Amygdala (tissue), 56 donors: ENCODE measurements around the gene DECR2.
"Not testable (repeated sequence)": the region's sequence is repeated elsewhere in the genome, so short reads cannot be mapped to it uniquely, and the experiment has no call there.

Source experiments
- DNase-seq, 56 donors: peaks; one replicate each; lab custom pipeline; 2025; lab: John Stamatoyannopoulos, UW

Gene DECR2

DNA sequence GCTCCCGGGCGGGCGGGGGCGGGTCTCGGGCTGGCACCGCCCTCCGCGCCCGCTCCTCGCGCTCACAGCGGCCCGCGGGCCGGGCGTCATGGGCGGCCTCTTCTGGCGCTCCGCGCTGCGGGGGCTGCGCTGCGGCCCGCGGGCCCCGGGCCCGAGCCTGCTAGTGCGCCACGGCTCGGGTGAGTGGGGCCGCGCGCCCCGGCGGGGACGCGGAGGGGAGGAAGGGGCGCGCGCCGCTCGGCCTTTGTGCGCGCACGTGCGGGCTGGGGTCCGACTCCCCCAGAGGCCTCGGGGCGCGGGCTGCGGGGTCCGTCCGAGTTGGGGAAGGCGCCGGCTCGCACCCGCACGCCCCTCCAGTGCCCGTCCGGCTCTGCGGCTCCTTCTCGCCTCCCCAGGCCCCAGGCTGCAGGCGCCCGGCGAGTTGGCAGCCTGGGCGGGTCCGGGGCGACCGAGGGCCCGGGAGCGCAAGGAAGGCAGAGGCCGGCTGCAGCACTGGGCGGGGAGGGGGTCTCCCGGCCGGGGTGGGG lies 4.5 kb upstream of the DECR2 start, which contains the start of gene NME4:
Gene NME4 (plus strand): TSS at position 65 of the 527 bp plus-strand sequence. CDS start 24 bp downstream, at position 89.
- DNase-seq: peak in 4 of 56 donors; percentile 16 to 48 (median 36)

DNA sequence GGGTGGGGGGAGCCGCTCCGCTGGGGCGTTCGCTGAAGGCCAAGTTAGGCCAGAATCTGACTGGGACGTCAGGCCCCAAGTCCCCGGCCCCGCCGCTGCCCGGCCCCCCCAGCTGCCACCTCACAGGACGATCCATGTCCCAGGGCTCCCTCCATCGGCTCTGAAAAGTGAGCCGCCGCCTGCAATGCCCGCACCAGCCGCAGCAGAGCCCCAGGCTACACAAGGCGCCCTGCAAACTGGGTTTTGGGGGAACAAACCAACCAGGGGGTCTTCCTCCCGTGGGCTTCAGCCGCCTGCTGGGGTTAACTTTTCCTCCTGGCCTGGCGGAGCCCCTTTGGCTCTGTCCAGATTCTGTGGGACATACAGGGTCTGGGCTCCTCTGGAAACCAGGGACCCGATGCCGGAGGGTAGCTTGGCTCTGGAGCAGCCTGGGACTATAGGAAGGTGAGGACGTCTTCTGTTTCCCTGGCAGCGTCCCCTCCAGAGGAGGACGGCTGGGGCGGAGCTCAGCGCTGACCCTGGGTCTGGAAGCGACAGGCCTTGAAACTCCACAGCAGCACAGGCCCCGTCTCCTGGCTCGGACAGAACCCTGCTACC lies 3.9 kb upstream of the DECR2 start:
- DNase-seq: peak in 40 of 56 donors; percentile 9 to 76 (median 44)

DNA sequence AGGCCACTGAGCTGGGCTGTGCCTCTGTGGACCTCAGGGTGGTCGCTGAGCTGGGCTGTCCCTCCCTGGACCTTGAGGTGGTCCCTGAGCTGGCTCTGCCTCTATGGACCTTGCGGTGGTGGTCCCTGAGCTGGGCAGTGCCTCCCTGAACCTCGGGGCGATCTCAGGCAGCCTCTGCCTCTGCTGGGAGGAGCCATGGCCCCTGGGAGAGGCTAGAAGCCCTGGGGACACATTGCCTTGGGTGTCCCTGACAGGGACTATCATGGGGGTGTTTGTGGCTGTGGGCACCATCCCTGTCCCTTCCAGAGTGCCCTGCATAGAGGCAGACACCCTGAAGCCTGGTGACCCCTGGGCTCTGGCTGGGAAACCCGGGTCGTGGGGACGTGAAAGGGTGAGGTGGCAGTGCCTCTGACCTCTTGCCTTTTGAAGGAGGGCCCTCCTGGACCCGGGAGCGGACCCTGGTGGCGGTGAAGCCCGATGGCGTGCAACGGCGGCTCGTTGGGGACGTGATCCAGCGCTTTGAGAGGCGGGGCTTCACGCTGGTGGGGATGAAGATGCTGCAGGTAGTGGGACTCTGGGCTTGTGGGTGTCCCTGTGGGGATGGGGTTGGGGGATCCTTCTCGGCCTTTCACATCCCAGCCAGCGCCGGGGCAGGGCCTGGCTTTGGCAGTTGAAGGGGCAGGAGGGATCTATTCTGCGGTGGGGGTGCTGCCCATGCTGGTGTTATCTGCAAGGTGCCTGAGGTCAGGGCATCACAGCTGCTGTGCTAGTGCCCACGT lies 2.9 kb upstream of the DECR2 start:
- no peak for DNase-seq

DNA sequence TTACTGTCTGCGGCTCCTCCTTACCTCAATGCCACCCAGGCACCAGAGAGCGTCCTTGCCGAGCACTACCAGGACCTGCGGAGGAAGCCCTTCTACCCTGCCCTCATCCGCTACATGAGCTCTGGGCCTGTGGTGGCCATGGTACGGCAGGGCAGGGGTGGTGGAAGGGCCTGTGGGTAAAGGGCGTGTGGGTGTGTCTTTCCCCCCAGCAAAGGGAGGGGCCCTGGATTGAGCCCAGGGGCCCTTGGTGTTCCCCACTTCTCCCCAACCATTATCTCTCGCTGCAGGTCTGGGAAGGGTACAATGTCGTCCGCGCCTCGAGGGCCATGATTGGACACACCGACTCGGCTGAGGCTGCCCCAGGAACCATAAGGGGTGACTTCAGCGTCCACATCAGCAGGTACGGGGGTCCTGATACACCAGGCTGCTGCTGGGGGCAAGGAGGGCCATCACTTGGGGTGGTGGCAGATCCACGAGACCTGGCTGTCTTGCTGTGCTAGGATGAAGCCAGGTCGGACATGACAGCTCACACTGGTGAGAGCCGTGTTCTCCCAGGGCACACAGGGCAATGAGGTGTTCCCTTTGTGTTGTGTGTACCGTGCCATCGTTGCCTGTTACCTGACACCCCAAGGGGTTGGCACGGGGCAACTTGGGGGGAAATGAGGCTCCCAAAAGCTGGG lies 2.2 kb upstream of the DECR2 start:
- no peak for DNase-seq

DNA sequence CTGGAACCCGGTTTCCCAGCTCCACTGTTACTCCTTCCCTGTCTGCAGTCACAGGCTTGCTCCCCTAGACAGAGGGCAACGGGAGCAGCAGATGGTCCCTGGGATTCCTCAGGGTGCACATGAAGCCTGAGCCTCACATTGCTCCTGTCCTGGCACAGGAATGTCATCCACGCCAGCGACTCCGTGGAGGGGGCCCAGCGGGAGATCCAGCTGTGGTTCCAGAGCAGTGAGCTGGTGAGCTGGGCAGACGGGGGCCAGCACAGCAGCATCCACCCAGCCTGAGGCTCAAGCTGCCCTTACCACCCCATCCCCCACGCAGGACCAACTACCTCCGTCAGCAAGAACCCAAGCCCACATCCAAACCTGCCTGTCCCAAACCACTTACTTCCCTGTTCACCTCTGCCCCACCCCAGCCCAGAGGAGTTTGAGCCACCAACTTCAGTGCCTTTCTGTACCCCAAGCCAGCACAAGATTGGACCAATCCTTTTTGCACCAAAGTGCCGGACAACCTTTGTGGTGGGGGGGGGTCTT lies 1.6 kb upstream of the DECR2 start:
- no peak for DNase-seq

DNA sequence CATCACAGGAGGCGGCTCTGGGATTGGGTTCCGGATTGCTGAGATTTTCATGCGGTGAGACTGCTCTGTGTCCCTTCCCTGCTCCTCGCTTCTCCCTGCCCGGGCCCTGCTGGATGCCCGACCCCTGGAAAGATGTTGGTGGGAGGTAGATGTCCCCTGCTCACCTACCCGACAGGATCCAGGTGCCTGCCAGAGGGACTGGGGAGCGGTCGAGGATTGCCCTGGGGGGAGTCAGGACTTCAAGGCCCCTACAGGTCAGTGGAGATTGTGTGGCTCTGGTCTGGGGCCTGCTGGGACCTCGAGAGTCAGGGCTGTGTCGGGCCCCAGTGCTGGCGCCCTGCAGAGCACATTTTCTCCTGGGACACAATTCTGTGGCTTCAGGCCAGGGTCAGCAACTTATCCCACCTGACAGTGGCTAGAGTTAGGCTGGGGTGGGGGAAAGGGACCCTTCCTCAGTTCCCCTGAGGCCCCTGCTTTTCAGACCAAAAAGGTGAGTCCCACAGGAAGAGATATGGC lies 3.3 kb downstream of the DECR2 start:
- DNase-seq: no peak

DNA sequence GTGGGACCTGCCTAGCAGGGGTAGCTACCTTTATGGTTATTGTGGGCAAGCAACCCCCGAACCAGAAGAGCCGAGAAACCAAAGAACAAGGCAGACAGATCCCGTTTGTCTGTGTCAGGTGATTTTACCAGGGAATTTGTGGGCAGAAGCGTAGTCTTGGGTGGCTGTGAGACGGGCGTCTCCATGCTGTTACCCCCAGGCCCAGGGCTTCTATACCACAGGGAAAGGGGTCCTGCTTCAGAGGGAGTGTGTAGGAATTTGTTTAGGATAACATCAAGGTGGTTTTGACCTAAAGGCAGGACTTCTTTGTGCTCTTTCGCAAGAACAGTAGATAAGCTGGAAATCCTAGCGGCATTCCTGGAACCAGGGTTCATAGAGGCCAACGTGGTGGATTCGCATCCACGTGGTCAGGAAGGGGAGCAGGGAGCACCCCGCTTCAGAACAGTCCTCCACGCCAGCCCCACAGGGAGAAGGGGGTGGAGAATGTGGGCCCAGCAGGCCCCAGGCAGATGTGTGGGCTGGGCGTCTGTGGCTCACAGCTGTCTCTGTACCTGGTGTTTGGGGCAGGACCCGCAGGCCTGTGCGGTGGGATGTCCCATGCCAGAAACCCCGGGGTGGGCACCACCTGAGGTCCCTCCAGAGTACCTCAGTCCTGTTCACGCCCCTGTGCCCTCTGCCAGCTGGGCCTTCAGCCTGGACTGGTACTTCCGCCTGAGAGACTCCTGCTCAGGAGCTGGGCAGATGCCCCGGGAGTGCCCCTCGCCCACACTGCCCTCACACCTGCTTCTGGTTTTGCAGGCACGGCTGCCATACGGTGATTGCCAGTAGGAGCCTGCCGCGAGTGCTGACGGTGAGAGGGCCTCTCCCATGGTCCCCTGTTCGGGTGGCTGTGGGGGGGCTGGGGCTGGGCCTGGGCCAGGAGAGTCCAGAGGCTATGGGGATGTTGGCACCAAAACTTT lies 4.1 kb downstream of the DECR2 start:
- no peak for DNase-seq

DNA sequence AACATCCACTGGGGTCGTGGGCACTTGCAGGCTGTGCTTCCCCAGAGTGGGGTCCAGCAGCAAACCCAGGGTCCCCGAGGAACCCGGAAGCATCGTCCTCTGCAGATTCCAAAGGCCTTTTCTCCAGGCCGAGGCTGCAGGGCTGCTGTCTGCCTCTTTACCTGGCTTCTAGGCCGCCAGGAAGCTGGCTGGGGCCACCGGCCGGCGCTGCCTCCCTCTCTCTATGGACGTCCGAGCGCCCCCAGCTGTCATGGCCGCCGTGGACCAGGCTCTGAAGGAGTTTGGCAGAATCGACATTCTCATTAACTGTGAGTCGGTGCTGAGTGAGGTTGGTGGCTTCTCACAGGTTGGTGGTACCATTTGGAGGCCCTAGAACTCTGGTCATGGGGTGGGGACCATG lies 5.6 kb downstream of the DECR2 start:
- DNase-seq: no peak

DNA sequence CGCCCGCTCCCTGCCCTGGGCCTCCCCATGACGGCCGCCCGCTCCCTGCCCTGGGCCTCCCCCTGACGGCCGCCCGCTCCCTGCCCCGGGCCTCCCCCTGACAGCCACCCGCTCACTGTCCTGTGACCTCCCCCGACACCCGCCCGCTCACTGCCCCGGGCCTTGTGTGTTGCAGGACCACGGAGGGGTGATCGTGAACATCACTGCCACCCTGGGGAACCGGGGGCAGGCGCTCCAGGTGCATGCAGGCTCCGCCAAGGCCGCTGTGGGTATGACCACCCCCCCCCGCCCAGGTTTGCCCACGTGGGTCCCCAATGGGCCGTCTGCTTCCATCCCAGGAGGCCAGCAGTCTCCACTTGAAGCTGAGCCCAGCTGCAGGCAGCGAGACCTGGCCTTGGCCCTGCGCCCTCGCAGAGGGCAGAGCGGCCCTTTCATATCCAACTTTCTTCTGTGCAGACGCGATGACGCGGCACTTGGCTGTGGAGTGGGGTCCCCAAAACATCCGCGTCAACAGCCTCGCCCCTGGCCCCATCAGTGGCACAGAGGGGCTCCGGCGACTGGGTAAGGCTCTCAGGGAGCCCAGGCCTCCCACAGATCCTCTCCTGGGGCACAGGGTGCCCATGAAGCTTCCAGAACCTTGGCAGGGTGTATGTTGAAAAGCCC lies 9.0 kb downstream of the DECR2 start:
- DNase-seq: no peak

DNA sequence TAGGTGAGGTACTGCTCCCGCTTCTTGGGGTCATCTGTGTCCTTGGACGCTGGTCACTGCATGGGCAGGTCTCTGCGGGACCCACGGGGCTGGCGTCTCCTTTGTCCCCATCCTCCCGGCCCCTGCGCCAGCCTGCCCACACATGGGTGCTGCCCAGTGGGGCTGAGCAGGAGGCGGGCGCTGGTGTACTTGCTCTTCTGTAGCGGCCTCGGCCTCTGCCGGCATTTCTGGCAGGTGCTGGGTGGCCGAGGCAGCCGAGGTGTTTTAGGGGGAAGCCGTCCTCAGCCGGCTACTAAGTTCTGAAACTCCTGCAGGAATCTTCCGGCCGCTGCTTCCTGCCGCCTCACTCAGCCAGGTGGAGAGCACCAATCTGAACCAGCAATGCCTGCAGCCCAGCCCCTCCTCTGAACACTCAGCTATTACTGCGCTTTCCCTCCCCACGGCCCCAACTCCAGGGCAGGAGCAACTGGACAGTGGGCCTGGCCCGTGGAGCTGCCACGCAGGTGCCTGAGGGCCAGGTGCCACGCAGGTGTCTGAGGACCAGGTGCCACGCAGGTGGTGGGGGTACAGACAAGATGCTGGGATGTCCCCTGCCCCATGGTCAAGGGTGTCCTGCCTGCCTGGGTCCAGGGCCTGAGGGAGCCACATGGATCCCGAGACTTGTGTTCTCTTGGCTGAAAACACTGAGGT lies 10.0 kb downstream of the DECR2 start:
- DNase-seq: no peak

DNA sequence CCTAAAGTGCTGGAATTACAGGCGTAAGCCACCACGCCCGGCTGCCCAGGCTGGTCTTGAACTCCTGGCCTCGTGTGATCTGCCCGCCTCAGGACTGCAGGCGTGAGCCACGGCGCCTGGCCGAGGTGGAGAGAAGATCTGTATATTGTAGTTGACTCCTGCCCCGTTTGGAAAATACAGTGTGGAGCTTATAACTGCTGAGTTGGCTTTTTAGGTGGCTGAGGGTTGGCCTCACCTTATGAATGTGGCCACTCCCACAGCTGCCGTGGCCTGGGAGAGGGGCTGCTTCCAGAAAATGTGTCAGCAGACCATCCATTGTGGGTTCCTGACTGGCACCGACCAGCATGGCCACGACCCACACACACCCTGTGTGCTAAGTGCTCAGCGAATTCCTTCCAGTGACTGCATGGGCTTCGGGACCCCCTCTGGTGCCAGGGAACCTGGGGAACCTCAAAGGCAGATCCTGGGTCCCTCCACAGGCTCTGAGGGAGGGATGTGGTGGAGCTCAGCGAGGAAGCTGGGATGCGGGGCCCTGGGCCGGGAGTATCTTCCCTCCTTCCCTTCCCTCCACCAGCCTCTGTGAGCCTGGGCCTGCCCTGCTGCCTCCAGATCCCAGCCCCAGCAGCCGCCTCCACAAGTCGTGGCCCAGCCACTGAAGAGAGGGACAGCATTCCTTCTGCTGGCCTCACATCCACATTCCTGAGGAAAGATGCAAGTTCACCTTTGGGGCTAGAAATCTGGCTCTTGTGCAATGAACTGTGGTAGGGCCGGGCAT lies 12.9 kb downstream of the DECR2 start:
- DNase-seq: no peak

DNA sequence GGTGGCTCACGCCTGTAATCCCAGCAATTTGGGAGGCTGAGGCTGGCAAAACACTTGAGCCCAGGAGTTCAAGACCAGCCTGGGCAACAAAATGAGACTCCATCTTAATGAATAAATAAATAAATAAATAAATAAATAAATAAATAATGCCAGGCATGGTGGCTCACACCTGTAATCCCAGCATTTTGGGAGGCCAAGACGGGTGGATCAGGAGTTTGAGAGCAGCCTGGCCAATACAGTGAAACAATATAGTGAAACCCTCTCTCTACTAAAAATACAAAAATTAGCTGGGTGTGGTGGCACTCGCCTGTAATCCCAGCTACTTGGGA lies 13.4 kb downstream of the DECR2 start:
- DNase-seq: not testable (repeated sequence)

DNA sequence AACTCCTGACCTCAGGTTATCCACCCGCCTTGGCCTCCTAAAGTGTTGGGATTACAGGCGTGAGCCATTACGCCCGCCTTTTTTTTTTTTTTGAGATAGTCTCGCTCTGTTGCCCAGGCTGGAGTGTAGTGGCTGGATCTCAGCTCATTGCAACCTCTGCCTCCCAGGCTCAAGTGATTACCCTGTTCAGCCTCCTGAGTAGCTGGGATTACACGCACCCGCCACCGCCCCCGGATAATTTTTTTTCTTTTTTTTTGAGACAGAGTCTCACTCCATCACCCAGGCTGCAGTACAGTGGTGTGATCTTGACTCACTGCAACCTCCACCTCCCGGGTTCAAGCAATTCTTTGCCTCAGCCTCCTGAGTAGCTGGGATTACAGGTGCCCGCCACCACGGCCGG lies 20.5 kb downstream of the DECR2 start:
- not testable (repeated sequence) for DNase-seq

DNA sequence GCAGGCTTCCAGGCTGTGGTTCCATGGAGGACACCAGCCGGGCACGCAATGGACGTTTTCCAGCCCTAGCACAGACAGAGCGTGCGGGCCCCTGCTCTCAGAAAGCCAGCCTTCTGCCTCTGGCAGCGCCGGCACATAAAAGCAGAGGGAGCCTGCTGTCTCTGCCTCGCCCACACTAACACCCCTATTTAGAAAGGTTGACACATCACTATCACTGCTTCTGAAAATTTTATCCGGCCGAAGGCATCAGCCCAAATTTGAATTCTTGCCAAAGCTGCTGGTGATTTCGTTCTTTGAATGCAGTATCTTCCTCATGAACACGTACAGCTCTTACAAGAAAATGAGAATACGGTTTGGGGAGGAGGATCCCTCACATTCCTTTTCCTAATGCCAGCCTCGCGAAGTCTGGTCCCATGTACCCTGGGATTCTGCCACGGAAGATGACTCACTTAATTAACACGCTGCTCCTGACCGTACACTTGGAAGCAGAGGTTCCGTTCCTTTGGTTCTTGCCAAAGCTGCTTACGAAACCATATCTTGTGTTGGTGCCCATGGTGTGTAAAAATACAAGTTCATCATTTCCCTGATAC lies 22.4 kb downstream of the DECR2 start:
- DNase-seq: peak in 38 of 56 donors; percentile 6 to 83 (median 46)

DNA sequence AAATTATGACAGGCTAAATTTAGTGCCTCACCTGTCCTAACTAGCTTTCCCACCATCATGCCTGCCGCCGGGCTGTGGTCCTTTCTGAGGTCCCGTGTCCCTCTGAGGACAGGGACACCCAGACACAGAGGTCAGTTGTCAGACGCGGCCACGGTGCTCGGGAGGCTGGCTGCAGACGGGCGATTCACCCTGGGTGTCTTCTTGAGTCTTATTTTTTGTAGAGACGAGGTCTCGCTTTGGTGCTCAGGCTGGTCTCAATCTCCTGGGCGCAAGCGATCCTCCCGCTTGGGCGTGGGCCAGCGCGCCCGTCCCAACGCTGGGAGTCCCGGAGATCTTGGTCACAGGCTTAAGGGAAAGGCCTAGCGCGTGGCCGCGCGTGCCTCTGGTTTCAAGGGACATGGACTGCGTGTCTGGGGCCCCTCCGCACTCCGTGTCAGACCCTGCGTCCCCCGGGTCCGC lies 23.0 kb downstream of the DECR2 start:
- peak in 21 of 56 donors; percentile 20 to 74 (median 55) for DNase-seq

DNA sequence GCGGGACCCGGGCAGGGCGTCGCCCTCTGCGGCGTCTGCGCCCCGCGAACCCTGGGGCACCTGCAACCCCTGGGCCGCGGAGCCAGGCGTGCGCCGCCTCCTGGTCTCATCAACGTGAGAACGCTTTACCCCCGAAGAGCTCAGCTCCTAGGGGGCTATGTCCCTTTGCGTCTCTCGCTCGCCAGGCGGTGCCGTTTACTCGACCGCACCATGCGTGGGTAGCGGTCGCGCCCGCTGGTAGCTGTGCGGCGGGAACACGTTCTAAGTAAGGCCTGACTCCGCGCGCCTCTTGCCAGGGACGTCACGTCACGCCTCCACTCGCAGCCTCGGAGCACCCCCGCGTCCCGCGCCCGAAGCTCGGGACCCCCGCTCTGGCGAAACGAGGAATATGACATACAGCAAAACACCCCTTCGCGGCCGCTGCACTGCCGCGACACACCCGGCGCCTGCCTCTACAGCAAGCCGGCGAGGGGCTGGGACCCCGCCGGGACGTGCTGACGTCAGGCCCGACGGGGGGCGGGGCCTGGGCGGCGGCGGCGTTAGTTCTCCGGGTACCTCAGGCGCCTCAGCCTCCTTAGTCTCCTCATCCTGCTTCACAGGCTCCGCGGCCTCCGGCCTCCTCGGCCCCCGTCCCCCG lies 23.5 kb downstream of the DECR2 start, which contains the start of gene RAB11FIP3:
Gene RAB11FIP3 (plus strand): TSS at position 568 of the 637 bp plus-strand sequence. CDS start 358 bp downstream, outside the sequence.
- DNase-seq: peak in 55 of 56 donors; percentile 21 to 94 (median 78)

DNA sequence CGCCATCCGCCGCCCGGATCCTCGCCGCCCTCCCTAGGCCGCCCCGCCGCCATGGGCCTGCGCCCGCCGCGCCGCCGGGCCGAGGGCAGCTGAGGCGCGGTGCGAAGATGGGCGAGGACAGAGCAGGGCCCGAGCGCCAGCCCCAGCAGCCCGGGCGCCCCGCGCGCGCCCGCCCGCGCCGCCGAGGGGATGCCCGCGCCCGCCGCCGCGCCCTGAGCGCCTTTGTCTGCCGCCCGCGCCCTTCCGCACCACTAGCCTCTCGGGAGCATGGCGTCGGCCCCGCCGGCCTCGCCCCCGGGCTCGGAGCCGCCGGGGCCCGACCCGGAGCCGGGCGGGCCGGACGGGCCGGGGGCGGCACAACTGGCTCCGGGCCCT lies 24.0 kb downstream of the DECR2 start:
- DNase-seq: no peak
